Body of pancreas (tissue), 4 donors: Measurements from ENCODE around the gene THAP7.

Source experiments
- POLR2A ChIP-seq, 3 donors: fragments of 450-650 bp; IDR thresholded peaks; one replicate each; pipeline ENCODE4 v1.6.1; 2016; ENCODE audit warnings: antibody characterized with exemption in 3 of 3, mild to moderate bottlenecking in 2 of 3
- TF ChIP-seq, protein P1 (sequence below), 7 experiments: fragments of 450-650 bp in 4 of 7; fragments of 200-600 bp in 3 of 7; sonication (generic) in 3 of 7; IDR thresholded peaks; one replicate each; pipeline ENCODE4 v1.5.1; 2016 to 2019; ENCODE audit warnings: antibody characterized with exemption in 7 of 7

GRCh38 chr22:21029486-21030025 is 27.6 kb upstream of the THAP7 start:
- TF ChIP-seq, protein P1, sequence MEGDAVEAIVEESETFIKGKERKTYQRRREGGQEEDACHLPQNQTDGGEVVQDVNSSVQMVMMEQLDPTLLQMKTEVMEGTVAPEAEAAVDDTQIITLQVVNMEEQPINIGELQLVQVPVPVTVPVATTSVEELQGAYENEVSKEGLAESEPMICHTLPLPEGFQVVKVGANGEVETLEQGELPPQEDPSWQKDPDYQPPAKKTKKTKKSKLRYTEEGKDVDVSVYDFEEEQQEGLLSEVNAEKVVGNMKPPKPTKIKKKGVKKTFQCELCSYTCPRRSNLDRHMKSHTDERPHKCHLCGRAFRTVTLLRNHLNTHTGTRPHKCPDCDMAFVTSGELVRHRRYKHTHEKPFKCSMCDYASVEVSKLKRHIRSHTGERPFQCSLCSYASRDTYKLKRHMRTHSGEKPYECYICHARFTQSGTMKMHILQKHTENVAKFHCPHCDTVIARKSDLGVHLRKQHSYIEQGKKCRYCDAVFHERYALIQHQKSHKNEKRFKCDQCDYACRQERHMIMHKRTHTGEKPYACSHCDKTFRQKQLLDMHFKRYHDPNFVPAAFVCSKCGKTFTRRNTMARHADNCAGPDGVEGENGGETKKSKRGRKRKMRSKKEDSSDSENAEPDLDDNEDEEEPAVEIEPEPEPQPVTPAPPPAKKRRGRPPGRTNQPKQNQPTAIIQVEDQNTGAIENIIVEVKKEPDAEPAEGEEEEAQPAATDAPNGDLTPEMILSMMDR (IDR thresholded peaks at IDR 0.05): no peak
- TF ChIP-seq POLR2A (IDR thresholded peaks at IDR 0.05): no peak
